Measurements from ENCODE around the gene ZFHX2. TPM values are rescaled to one million over a fixed set of nuclear protein-coding genes. Genes with fewer than 3 reads are reported as not detected.

ZFHX2 gene
- total and polyA plus RNA-seq, 2 of the 4 experiments (the other 2 are of a cell fraction): 0.18 to 0.53 TPM

DNA sequence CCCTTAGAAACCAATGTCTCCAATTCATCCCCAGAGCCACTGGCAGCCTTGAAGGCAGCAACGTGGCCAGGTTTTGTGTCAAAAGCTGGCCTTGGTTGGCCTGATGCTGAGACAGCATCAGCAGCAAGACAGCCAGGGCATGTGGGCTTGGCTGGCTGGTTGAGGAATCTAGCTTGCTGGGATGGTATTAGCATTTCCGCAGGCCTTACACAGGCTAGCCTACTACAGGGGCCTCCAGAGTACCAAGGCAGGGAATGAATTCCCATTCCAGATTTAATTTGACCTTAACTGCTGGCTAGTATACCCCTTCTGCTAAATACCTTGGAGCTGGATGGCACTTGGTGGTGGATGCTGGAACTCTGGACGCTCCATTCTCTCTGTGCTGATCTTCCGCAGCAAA, 66.2 kb downstream of the ZFHX2 start:
- ChIA-PET CTCF (interaction anchor here (2.9 kb wide), 1 partner anchor 74 kb away, joined by 11 read pairs; no protein-coding TSS in a partner anchor), POLR2A (ENCODE audit: unreplicated experiment) (interaction anchor here (0.6 kb wide), 1 partner anchor 13 kb away, joined by 4 read pairs; no protein-coding TSS in a partner anchor)
- Histone ChIP-seq H2BK20ac (ENCODE audit: low read depth, low read length) (no peak overlapping the region), H2AFZ (replicated peaks; ENCODE audit: low read length, poor library complexity) (no peak overlapping the region), H4K8ac (ENCODE audit: low read depth in 2 of 2, low read length in 2 of 2) (no peak overlapping the region), H3K18ac (ENCODE audit: low read depth, low read length) (no peak overlapping the region), H2BK5ac (ENCODE audit: low read depth, low read length, poor library complexity, severe bottlenecking) (no peak overlapping the region), H3K27ac (ENCODE audit: insufficient read depth, low read length) (no peak overlapping the region), H2AK9ac (replicated peaks; ENCODE audit: low read depth, low read length, poor library complexity) (no peak overlapping the region), H3K4ac (ENCODE audit: low read depth, low read length) (no peak overlapping the region), H2BK120ac (ENCODE audit: low read depth, low read length) (no peak overlapping the region), H3K79me1 (ENCODE audit: low read depth in 1 of 2, low read length in 2 of 2) (no peaks in the 10 kb centered on the region; a peak in 1 of 4 replicates), H3K9me1 (ENCODE audit: insufficient read depth, low read length) (no peaks in the 10 kb centered on the region), H3K4me2 (ENCODE audit: low read depth, low read length) (no peak overlapping the region), H4K91ac (ENCODE audit: insufficient read depth, low read depth, low read length) (no peak overlapping the region), H3K9me3 (ENCODE audit: control insufficient read depth, insufficient read depth, low read length) (no peaks in the 10 kb centered on the region), H3K36me3 (ENCODE audit: control insufficient read depth, insufficient read depth, low read length) (peaks cover 6% of the 10 kb centered on the region), H4K5ac (ENCODE audit: low read depth, low read length) (no peak overlapping the region), H3K4me1 (ENCODE audit: control insufficient read depth, insufficient read depth, low read length) (no peaks in the 10 kb centered on the region), H2AK5ac (ENCODE audit: low read depth, low read length) (no peak overlapping the region), H3K23ac (ENCODE audit: low read depth, low read length) (no peak overlapping the region), H3K9ac (ENCODE audit: low read depth, low read length) (no peak overlapping the region), H4K20me1 (ENCODE audit: insufficient read depth, low read length) (peaks cover 4% of the 10 kb centered on the region; the same call in 1 of the 2 replicates), H3K14ac (replicated peaks; ENCODE audit: low read depth, low read length) (no peak overlapping the region), H3K27me3 (ENCODE audit: control insufficient read depth, insufficient read depth, low read length) (no peaks in the 10 kb centered on the region), H3K4me3 (ENCODE audit: insufficient read depth, low read depth, low read length) (no peak overlapping the region), H2BK15ac (ENCODE audit: low read depth, low read length) (no peak overlapping the region), H3K56ac (ENCODE audit: extremely low read depth, insufficient read depth, low read length) (no peak overlapping the region)
- intact Hi-C loops (cut with micrococcal nuclease) (no loop called here), dilution Hi-C loops (cut with HindIII; ENCODE audit: low sequenced_read_pairs, unreplicated experiment) (no loop called here), in situ Hi-C loops (cut with MboI; ENCODE audit: low sequenced_read_pairs) (no loop called here)
- ATAC-seq (ENCODE audit: low read depth): no peak
- DNase-seq: no peak
- WGBS, 2 experiments (ENCODE audit: extremely low coverage in 2 of 2, insufficient read length in 1 of 2): no CpG with 5 or more reads among the region's 4 CpGs
- no TSS peak for BruUV-seq (replicated peaks)
- TF ChIP-seq CHD1 (IDR thresholded peaks at IDR 0.05; ENCODE audit: low read depth, low read length): no peak
